Measurements from ENCODE around the gene SMG1. TPM values are rescaled to one million over a fixed set of nuclear protein-coding genes. Genes with fewer than 3 reads are reported as not detected.

The SMG1 gene
- total and polyA plus RNA-seq, 2 of the 13 experiments (the other 11 are each of a cell fraction or from before 2014, with no cell fraction given): 48.7 to 53.7 TPM

- TF ChIP-seq, protein P1, sequence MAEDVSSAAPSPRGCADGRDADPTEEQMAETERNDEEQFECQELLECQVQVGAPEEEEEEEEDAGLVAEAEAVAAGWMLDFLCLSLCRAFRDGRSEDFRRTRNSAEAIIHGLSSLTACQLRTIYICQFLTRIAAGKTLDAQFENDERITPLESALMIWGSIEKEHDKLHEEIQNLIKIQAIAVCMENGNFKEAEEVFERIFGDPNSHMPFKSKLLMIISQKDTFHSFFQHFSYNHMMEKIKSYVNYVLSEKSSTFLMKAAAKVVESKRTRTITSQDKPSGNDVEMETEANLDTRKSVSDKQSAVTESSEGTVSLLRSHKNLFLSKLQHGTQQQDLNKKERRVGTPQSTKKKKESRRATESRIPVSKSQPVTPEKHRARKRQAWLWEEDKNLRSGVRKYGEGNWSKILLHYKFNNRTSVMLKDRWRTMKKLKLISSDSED (CRISPR knock-in tag; IDR thresholded peaks at IDR 0.05): peak; percentile 80
- TF ChIP-seq PHF20 (CRISPR knock-in tag; IDR thresholded peaks at IDR 0.05) (peak; percentile 90), FIP1L1 (IDR thresholded peaks at IDR 0.05; ENCODE audit: borderline replicate concordance, insufficient read depth, low read depth, low read length) (peak; percentile 35; the same call in 1 of the 2 replicates), CHCHD3 (CRISPR knock-in tag; IDR thresholded peaks at IDR 0.05) (peak; percentile 87), TRIM24 (CRISPR knock-in tag; IDR thresholded peaks at IDR 0.05) (no peak), ZFP90 (CRISPR knock-in tag; IDR thresholded peaks at IDR 0.05; ENCODE audit: borderline replicate concordance) (peak; percentile 98), KMT2A (CRISPR knock-in tag; IDR thresholded peaks at IDR 0.05) (peak; percentile 99), ATF3 (CRISPR knock-in tag; IDR thresholded peaks at IDR 0.05) (peak; percentile 68), GMEB1 (CRISPR knock-in tag; IDR thresholded peaks at IDR 0.05; ENCODE audit: borderline replicate concordance) (peak; percentile 87; the same call in 1 of the 2 replicates), TFAP4 (IDR thresholded peaks at IDR 0.05; ENCODE audit: borderline replicate concordance, low read depth) (no peak; the same call in 1 of the 2 replicates), ZNF670 (CRISPR knock-in tag; IDR thresholded peaks at IDR 0.05; ENCODE audit: borderline replicate concordance) (peak; percentile 99), HOXA5 (CRISPR knock-in tag; IDR thresholded peaks at IDR 0.05) (peak; percentile 97; the same call in 1 of the 2 replicates), ZNF816 (CRISPR knock-in tag; IDR thresholded peaks at IDR 0.05; ENCODE audit: borderline replicate concordance) (peak; percentile 66; the same call in 1 of the 2 replicates), ARID2 (CRISPR knock-in tag; IDR thresholded peaks at IDR 0.05; ENCODE audit: borderline replicate concordance) (peak; percentile 98), E2F2 (CRISPR knock-in tag; IDR thresholded peaks at IDR 0.05; ENCODE audit: borderline replicate concordance) (no peak), ZNF841 (CRISPR knock-in tag; IDR thresholded peaks at IDR 0.05; ENCODE audit: borderline replicate concordance) (no peak), ZFAT (CRISPR knock-in tag; conservative IDR thresholded peaks at IDR 0.05) (peak; percentile 94), ZNF329 (CRISPR knock-in tag; IDR thresholded peaks at IDR 0.05; ENCODE audit: low read depth) (peak; percentile 92), NR2F1 (CRISPR knock-in tag; IDR thresholded peaks at IDR 0.05) (no peak; a peak in 1 of 4 replicates)
- TF ChIP-seq, protein P2, sequence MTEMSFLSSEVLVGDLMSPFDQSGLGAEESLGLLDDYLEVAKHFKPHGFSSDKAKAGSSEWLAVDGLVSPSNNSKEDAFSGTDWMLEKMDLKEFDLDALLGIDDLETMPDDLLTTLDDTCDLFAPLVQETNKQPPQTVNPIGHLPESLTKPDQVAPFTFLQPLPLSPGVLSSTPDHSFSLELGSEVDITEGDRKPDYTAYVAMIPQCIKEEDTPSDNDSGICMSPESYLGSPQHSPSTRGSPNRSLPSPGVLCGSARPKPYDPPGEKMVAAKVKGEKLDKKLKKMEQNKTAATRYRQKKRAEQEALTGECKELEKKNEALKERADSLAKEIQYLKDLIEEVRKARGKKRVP (CRISPR knock-in tag; IDR thresholded peaks at IDR 0.05): peak in 1 of 2 experiments; percentile 87; a peak in 2 of 4 replicates
Observed at GRCh38 chr16:18789850-18790706, 136.1 kb downstream of the SMG1 start, which contains the start of gene RPS15A (continued).
